A549 (cell line): ENCODE data around the gene GUCA2B.

Experiments used
- CTCF ChIP-seq: fragments of >200 bp; sonication (Bioruptor Twin); formaldehyde crosslinking; IDR thresholded peaks from 3 replicates; pipeline ENCODE4 v1.5.1; 2016
- EP300 ChIP-seq, 2 experiments: fragments of >200 bp; sonication (Bioruptor Twin); formaldehyde crosslinking; IDR thresholded peaks; 2 replicates in 1 of 2; 3 replicates in 1 of 2; pipeline ENCODE4 v1.6.1; 2016 to 2017
- PHF8 ChIP-seq: fragments of 200-600 bp; sonication (generic); IDR thresholded peaks from 2 replicates; pipeline ENCODE4 v1.6.1; 2016; ENCODE audit warnings: low read depth, mild to moderate bottlenecking, antibody characterized with exemption, moderate library complexity, borderline replicate concordance
- TP53 ChIP-seq: fragments of 250-450 bp; sonication (Bioruptor Pico); IDR thresholded peaks from 2 replicates; pipeline ENCODE4 v1.5.0; 2021; ENCODE audit warnings: mild to moderate bottlenecking, moderate library complexity

GRCh38 chr1:42138586-42138985 is 14.6 kb upstream of the GUCA2B start:
- TF ChIP-seq CTCF (no peak), TP53 (CRISPR knock-in tag) (no peak), EP300 (IDR thresholded peaks at IDR 0.05) (no peak), PHF8 (no peak)
